Testis (tissue), 2 donors: ENCODE data around the gene MTOR.

ENCODE experiments used
- CTCF ChIP-seq, 3 experiments: fragments of 450-650 bp in 2 of 3; fragments of 200-600 bp in 1 of 3; sonication (generic) in 1 of 3; IDR thresholded peaks; one replicate each; pipeline ENCODE4 v1.5.1; 2016 to 2019; ENCODE audit warnings: antibody characterized with exemption in 3 of 3, mild to moderate bottlenecking in 2 of 3, moderate library complexity in 1 of 3
- POLR2A ChIP-seq: fragments of 450-650 bp; IDR thresholded peaks from one replicate; pipeline ENCODE4 v1.6.1; 2017; ENCODE audit warnings: antibody characterized with exemption, mild to moderate bottlenecking, moderate library complexity

- TF ChIP-seq CTCF (IDR thresholded peaks at IDR 0.05) (no peak), POLR2A (no peak)
These were observed 74.0 kb downstream of the MTOR start for GRCh38 chr1:11188381-11188780.
